Activated T-cell treated with anti-CD3 and anti-CD28 coated beads for 48 hours (primary cell): ENCODE results near the gene AXIN1.

ENCODE experiments used
- DNase-seq: peaks from one replicate; pipeline ENCODE4 v3.0.0-alpha.2; 2020; ENCODE audit warnings: low read depth

The AXIN1 gene

DNA sequence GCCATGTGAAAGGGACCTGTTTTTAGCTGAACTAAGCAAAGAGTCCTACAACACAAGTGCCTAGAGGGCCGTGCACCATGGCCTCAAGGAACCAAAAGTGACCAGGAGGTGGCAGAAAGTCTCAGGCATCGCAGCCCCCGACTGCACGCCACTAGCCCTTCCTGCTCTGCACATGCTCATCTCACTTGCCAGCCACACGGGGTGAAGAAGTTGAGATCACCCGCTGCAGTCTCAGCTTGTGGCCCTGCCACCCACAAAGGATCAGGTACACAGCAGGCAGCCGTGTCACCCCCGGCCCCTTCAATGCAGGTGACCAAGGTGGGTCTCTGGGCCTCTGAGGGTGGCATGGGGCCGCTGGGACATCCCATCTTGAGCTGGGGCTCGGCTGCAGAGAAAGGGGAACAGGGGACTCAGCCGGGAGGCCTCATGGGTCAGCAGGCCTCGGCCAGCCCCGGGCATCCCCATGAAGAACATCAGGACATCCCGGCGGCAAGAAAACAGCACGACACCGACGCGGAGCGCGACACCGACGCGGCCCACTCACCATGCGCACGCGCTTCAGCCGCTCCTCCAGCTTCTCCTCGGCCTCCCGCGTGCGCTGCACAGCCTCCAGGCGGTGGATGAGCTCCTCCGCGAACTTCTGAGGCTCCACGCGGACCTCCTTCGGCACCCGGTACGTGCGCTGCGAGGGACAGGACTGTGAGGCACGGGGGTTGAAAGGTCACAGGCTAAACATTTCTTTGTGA, 48.6 kb downstream of the AXIN1 start:
- no peak for DNase-seq

DNA sequence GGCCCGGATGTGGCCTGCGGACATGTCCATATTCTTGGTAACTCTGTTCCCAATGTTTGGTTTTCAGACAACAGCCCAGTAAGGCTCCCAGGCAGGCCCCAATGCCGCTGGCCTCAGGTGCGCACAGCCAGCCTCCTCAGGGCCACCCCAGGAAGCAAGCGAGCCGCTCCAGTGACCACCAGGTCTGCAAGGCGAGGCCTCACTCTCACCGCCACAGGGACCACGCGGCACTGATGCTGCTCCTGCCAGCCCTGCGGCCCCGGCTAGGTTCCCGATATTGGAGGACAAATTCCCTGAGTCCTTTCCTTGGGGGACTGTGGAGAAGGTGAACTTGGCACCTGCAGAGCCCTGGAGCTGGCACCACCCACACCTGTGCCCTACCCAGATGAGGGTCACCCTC, 50.6 kb downstream of the AXIN1 start:
- DNase-seq, result no peak

DNA sequence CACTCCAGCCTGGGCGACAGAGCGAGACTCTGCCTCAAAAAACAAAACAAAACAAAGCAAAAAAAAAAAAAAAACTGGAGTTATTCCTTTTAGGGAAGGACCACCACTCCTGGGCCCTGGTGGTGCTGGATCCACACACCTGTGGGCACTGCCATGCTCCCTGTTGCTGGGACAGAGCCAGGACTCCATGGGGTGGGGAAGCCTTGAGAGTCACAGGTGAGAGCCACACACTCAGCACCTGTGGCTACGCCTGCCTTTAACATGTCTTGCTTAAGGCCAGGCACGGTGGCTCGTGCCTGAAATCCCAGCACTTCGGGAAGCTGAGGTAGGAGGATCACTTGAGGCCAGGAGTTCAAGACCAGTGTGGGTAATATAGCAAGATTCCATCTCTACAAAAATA, 51.3 kb downstream of the AXIN1 start:
- DNase-seq, result no peak

DNA sequence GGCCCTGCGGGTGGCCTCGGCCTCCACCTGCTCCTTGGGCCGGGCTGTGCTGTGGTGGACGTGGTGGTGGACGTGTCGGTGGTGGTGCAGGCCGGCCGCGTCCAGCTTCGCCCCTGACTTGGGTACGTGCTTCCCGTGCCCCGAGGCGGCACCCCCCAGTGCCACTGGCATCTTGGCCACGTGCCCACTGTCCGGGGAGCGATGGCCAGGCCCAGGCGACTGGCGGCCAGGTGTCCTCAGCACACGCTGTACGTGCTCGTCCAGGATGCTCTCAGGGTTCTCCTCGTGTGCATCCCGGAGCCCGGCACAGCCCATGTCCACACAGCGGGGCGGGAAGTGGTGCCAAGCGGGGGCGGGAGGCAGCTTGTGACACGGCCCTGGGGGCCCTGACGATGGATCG, 54.7 kb downstream of the AXIN1 start:
- DNase-seq, result no peak

DNA sequence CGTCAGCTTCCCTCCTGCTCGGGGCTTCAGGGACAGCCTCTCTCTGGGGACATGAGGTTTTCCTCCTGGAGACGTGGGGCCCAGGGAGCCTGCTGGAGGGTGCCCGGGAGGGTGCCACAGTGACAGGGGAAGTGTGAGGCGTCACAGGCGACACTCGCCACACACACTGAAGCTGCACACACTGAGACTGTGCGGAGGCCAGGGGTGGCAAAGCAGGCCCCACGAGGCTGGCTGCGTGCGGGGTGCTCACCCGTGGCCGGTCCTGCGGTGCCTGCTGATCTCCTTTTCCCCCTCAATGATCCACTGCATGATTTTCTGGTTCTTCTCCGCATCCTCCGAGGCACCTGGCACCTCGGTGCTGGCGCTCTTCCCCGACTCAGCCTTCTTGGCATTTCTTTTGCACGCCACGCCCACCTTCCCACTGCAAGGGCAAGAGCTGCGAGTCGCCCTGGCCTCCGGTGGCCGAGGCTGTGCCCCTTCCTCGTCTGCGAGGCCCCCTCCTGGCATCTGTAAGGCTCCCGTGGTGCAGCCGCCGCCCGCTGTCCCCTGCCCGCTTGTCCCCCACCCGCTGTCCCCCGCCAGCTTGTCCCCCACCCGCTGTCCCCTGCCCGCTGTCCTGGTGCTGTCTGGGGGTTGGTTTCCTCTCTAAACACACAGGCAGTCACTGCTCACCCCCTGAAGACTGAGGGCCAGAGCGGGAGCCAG, 55.6 kb downstream of the AXIN1 start:
- no peak for DNase-seq

DNA sequence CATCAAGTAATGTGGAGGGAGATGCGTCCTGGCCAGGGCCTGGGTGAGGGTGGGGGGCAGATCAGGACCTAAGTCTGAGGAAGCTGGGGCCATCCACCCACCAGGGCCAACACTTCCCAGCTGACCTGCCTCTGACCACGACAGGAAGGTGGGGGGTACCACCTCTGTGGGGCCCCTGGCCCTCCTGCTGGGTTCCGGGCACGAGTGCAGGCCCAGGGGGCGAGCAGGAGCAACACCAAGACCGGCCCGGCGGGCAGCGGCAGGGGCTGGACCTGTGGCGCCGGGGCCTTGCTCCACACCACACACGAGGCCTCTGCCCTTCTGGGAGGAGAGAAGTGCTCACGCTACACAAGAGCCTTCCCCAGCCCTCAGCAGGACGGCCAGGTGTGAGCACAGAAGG, 56.2 kb downstream of the AXIN1 start:
- DNase-seq, result no peak

DNA sequence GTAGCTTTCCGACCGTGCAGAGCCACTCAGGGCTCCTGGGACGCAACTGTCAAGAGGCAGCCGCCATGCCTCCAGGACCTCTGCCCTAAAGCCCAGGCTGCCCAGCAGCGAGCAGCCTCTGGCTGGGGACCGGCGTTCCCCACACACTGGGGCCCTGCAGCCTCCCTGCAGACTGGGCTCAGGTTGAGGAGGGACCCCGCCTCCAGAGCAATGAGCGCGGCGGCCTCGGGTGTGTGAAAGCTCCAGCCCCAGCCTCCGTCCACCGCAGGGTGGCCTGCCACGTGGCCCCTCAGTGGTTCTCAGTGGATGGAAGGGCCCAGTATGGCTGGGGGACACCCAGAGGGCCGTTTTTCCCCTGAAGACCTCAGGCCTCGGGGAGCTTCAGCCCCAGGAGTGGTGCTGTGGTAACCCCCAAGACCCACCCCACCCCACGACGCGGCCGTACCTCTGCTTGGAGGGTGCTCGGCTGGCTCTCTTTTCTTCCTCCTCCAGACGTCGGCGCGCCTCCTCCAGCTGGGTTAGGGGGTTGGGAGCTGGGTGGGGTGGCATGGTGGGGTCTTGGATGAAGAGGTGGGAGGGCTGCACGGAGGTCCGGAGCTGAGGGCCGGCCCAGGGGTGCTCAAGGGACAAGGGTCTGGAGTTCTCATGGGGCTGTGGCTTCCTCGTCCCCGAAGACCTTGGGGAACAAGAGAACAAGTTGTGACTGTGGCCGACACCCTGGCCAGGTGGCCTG, 59.3 kb downstream of the AXIN1 start:
- no peak for DNase-seq

DNA sequence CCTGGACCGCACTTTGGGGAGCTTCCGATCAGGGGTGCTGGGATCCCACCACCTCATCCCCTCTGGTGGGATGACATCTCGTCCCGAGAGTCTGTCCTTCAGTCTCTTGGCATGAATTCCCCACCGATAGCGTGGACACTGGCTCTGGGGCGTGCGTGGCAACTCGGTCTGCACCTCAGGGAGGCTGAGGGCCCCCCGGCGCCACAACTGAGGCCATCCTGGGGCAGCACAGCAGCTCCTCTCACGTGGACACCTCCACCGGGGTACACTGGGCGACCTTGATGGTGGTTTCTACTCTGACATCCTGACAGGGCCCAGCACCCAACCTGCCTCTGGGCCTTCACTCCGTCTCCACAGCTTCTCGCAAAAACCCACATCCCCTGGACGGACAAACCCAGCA, 61.0 kb downstream of the AXIN1 start:
- no peak for DNase-seq

DNA sequence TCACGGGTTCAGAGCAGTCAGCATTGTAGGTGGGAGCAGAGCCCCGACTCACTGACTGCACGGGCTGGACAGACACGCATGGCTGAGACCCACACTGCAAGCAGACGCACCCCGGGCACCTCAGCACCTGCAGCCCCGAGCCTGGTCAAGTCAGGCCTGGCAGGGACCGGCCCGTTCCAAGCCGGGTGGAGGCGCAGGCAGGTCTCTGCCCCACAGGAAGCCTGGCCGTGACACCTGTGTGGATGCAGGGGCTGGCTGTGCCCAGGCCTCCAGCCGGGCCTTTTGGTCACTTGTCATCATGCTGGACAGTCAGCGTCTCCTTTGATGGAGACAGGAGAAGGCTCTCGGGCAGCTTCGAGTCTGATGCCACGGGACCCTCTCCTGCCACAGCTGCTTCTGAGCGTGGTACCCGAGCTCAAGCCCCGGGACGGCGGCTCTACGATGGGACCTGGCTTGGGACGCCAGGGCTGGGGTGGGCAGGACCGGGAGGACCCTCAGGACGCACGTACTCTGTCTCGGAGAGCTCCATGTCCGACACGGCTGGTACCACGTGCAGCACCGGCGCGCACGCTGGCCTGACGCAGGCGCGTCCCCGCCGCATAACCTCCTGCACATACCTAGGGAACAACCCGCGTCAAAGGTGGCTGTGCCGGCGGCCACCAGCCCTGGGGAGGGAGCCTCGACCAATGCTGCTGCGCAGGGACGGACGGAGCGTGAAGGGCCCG, 61.7 kb downstream of the AXIN1 start:
- no peak for DNase-seq

DNA sequence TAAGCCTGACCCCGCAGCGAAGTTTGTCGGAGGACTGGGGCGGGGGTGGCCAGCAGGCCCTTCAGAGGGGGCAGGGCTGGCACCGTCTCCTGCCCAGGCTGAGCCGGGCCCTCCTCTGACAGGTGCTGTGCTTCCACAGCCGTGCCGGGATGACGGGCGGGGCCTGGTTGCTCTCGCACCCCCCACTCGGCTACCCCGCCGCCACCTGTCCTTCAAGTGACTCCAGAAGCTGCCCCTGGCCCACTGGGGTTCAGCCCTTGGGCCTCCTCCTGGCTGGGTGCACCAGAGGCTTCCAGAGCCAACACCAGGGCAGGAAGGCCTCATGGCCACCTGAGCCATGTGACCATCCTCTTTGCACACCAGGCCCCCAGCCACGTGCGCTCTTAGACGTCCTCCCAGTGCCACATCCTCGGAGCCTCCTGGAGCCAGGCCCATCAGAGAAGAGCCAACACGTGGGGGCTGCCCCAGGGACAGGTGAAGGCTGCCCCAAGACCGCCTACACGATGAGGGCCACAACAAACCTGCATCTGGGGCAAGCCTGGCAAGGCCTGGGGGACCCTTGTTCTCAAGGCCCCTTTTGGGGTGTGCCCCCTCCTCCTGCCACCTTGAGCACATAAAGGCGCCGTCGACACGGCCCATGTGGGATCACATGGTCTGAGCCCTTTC, 62.4 kb downstream of the AXIN1 start:
- DNase-seq, result no peak

DNA sequence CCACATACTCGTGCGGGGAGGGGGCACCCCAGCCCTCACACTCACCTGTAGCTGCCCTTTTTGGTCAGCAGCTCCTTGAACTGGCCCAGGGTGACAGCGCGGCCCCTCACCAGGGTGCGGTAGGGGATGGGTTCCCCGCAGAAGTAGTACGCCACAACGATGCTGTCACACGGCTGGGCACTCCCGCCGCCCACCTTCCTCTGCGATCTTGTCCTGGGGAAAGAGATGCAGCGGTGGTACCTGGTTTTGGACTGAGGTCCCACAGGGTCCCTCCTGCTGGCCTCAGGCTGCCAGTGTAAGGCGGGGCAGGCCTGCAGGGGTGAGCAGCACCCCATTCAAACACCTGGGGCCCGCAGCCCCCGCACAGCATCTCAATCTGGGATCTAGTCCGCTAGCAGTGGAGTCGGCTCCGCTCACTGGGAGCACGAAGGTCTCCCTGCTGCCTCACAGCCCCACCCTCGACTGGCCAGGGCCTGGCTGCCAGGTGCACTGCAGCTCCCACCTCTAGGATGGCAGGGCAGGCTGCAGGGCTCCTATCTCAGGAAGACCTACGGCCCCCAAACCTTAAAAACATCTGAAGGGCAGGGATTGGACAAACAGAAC, 63.0 kb downstream of the AXIN1 start:
- DNase-seq, result no peak

DNA sequence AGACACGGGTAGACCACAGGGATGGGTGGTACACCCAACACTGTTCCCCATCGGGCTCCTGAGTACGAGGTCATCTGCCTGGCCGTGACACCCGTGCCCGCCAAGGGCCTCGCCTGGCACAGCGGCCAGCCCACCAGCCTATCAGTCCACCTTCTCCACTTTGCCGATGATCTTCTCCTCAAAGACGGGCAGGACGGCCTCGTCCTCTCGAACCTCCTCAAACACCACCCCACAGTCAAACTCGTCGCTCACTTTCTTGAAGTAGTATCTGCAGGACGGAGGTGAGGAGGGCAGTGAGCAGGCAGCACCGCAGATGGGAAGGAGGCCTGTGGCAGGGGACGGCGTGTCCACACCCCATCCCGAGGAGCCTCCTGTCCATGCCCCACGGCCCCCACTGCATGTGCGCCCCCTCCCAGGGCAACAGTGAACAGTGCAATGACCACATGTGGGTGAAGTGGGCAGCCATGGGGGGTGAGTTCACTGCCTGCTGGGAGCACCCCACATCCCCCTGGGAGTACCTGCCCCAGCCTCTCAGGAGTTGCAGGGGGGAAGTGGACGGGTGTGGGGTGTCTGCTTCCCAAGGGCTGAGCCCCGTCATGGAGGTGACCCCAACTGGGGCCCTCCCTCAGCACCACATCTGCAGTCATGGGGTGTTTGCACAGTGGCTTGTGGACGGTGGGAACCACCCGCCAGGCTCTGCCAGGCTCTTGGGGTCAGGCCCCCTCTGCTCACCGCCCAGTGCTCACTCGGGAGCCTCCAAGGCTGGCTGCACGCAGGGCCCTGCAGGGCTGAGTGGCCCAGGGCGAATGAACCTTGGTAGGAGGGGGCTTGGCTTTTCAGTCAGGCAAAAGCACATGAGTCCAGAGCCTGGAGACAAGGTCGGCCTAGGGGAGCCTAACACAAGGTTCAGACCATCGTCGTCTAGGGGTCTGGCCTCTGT, 64.3 kb downstream of the AXIN1 start:
- no peak for DNase-seq

DNA sequence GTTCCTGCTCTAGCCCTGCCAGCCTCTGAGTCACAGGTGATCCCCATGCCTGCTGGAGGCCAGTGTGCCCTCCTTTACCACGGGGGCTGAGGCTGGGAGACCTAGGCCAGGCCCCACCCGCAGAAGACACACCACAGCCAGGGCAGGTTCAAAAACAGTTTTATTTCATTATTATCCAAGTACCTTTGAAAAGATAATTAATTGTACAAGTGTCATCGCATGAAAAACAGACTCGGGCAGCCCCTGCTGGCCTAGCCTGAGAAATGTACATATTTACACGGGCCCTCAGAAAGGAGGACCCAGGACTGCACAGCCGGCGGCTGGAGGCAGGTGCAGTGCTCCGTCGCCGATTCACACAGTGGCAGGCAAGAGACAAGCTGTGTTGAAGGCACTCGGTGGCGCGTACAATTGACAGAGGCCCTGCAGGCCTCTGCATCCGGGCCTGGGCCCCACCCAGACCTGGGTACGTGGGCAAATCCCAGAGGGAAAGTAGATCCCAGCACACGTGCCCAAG, 65.2 kb downstream of the AXIN1 start:
- DNase-seq, result no peak

DNA sequence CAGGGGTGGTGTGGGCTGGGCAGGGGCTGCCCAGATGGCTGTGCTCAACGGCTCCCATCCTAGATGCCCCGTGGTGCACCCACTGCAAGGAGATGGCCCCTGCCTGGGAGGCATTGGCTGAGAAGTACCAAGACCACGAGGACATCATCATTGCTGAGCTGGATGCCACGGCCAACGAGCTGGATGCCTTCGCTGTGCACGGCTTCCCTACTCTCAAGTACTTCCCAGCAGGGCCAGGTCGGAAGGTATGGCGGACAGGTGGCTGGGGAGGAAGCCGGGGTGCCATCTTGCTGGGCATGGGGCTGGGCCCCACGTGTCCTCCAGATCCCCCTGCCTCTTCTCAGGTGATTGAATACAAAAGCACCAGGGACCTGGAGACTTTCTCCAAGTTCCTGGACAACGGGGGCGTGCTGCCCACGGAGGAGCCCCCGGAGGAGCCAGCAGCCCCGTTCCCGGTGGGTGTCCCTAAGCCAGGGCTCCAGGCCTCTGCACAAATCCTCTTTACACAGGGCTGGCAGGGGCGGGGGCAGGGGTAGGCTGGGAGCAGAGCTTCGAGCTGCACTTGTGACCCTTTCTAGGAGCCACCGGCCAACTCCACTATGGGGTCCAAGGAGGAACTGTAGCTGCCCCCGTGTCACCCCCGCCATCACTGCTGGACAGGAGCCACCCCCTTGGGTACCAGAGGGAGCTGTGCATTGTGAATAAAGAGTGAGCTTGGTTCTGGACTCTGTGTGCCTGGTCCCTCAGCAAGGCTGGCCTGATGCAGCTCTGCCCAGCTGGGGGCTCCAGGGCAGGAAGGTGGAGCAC, 65.8 kb downstream of the AXIN1 start:
- no peak for DNase-seq

DNA sequence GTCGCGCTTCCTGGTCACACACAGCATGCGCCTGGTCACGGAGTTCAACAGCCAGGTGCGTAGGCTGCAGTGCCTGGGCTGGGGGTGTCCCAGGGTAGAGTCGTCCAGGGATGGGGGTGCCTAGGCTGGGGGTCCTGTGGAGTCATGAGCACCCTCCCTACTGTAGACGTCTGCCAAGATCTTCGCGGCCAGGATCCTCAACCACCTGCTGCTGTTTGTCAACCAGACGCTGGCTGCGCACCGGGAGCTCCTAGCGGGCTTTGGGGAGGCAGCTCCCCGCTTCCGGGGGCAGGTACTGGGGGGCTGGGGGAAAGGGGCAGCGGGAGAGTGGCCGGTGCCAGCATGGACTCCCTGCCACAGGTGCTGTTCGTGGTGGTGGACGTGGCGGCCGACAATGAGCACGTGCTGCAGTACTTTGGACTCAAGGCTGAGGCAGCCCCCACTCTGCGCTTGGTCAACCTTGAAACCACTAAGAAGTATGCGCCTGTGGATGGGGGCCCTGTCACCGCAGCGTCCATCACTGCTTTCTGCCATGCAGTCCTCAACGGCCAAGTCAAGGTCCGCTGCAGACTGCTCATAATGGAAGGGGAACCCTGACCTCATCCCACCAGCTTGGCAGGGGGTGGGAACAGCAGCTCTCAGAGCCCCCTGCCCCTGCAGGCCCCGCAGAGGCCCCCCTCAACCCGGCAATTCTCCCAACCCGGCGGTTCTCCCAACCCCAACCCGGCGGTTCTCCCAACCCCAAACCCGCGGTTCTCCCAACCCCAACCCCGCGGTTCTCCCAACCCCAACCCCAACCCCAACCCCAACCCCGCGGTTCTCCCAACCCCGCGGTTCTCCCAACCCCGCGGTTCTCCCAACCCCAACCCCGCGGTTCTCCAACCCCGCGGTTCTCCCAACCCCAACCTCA, 67.1 kb downstream of the AXIN1 start:
- DNase-seq, result no peak

DNA sequence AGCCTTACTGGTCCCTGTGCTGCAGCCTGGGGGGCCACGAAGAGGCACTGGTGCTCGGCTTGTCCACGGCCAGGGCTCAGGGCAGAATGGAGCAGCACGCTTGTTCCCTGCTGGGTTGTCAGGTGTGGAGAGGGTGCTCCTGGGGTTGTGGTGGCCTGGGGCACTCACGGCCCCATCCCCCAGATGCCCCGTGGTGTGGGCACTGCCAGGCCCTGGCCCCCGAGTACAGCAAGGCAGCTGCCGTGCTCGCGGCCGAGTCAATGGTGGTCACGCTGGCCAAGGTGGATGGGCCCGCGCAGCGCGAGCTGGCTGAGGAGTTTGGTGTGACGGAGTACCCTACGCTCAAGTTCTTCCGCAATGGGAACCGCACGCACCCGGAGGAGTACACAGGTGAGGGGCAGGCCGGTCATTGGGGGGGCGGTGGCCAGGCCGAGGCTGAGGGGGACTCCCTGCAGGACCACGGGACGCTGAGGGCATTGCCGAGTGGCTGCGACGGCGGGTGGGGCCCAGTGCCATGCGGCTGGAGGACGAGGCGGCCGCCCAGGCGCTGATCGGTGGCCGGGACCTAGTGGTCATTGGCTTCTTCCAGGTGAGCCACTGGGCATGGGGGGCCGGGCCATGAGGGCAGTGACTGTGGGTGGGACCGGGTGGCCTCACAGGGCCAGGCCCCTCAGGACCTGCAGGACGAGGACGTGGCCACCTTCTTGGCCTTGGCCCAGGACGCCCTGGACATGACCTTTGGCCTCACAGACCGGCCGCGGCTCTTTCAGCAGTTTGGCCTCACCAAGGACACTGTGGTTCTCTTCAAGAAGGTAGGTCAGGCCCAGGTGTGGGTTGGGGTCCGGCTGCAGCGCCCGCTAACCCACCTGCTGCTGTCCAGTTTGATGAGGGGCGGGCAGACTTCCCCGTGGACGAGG, 68.1 kb downstream of the AXIN1 start:
- DNase-seq, result no peak
